PFSK-1 (cell line): Measurements from ENCODE around the gene PLEKHG4B.

Experiments
- FOXP2 ChIP-seq: optimal IDR thresholded peaks from 2 replicates; pipeline ENCODE3; 2011; ENCODE audit warnings: borderline replicate concordance, control low read depth, inconsistent platforms; ENCODE audit not compliant: insufficient read depth; ENCODE audit errors: extremely low read length, extremely low read depth
- POLR2AphosphoS5 ChIP-seq: IDR thresholded peaks from 2 replicates; pipeline ENCODE4 v1.6.1; 2012; ENCODE audit warnings: low read depth, mild to moderate bottlenecking, control low read depth, low read length, moderate library complexity
- SIN3A ChIP-seq: IDR thresholded peaks from 2 replicates; pipeline ENCODE4 v1.6.1; 2012; ENCODE audit warnings: mild to moderate bottlenecking, low read length, moderate library complexity, borderline replicate concordance; ENCODE audit not compliant: insufficient read depth
- TAF1 ChIP-seq: IDR thresholded peaks from 2 replicates; pipeline ENCODE4 v1.6.1; 2012; ENCODE audit warnings: low read length, control low read depth, borderline replicate concordance; ENCODE audit not compliant: insufficient read depth
- TF ChIP-seq, protein P1 (sequence below), 2 experiments: IDR thresholded peaks; 2 replicates each; pipeline versions ENCODE4 v1.6.1 to v1.8.0; 2011 to 2012; ENCODE audit warnings: low read depth in 2 of 2, low read length in 2 of 2, control low read depth in 1 of 2, inconsistent platforms in 1 of 2, mild to moderate bottlenecking in 1 of 2, moderate library complexity in 1 of 2; ENCODE audit not compliant: insufficient read depth in 1 of 2

PLEKHG4B gene

DNA sequence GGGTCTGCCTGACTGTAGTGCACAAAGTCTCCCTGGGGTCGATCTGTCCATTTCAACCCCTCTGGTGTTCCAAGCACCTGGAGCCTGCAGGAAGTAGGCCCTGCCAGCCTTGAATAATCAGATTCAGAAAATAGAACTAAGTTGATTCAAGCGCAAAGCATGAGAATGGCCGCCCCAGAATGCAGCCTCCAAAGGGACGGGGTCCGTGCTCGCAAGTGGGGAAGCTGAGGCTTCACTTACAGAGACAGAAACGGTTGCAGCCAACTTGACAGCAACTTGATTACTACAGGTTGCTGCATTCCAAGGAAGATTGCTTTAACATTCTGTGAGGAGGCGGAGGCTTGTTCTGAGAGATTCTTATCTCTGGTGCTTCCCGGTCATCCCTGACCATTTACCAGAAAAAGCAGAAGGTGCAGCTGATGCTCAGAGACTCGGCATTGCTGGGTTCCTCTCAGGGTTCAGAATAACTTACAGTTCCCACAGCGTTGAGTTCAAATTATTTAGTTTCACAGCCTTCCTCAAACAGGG lies 84.4 kb downstream of the PLEKHG4B start:
- TF ChIP-seq POLR2AphosphoS5 = no peak

DNA sequence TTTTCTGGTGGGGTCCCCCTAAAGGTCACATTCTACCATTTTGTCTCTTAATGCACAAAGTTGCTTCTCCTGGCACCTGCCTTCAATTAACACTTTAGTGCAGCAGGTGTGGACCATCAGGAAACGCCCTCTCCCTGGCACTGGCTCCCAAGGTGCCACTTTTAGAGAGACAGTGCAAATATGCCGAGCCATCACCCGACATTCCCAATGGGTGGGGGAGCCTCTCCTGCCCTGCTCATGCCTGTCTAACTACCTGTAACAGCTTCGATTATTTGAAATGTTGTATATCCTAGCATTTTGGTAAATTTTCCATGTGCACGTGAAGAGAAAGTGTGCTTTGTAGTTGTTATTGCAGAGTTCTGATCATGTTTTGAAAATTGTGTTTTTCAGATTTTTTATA lies 86.1 kb downstream of the PLEKHG4B start:
- TF ChIP-seq TAF1 = no peak

DNA sequence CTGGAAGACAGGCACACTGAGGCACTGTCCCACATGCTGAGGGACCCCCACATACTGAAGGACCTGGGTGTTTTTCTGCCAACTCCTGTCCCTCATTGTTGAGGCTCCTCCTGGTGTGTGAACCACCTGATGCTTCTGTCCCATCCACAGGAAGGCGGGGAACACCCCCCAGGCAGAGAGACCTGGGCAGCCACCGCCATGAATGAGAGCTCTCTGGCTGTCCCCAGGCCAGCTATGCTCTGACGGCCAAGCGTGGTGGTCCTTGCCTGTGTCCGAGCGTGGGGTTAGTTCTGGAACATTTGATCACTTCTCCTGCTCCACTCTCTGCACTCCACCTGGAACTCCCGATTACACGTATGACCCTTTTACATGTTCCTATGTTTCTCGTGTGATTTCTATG lies 87.4 kb downstream of the PLEKHG4B start:
- no peak for TF ChIP-seq SIN3A
- no peak for TF ChIP-seq POLR2AphosphoS5
- TF ChIP-seq, protein P1, sequence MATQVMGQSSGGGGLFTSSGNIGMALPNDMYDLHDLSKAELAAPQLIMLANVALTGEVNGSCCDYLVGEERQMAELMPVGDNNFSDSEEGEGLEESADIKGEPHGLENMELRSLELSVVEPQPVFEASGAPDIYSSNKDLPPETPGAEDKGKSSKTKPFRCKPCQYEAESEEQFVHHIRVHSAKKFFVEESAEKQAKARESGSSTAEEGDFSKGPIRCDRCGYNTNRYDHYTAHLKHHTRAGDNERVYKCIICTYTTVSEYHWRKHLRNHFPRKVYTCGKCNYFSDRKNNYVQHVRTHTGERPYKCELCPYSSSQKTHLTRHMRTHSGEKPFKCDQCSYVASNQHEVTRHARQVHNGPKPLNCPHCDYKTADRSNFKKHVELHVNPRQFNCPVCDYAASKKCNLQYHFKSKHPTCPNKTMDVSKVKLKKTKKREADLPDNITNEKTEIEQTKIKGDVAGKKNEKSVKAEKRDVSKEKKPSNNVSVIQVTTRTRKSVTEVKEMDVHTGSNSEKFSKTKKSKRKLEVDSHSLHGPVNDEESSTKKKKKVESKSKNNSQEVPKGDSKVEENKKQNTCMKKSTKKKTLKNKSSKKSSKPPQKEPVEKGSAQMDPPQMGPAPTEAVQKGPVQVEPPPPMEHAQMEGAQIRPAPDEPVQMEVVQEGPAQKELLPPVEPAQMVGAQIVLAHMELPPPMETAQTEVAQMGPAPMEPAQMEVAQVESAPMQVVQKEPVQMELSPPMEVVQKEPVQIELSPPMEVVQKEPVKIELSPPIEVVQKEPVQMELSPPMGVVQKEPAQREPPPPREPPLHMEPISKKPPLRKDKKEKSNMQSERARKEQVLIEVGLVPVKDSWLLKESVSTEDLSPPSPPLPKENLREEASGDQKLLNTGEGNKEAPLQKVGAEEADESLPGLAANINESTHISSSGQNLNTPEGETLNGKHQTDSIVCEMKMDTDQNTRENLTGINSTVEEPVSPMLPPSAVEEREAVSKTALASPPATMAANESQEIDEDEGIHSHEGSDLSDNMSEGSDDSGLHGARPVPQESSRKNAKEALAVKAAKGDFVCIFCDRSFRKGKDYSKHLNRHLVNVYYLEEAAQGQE (IDR thresholded peaks at IDR 0.05; ENCODE audit: insufficient read depth in 1 of 2, low read depth in 2 of 2, low read length in 2 of 2) = no peak
- TF ChIP-seq FOXP2 = no peak
- TF ChIP-seq TAF1 = no peak

DNA sequence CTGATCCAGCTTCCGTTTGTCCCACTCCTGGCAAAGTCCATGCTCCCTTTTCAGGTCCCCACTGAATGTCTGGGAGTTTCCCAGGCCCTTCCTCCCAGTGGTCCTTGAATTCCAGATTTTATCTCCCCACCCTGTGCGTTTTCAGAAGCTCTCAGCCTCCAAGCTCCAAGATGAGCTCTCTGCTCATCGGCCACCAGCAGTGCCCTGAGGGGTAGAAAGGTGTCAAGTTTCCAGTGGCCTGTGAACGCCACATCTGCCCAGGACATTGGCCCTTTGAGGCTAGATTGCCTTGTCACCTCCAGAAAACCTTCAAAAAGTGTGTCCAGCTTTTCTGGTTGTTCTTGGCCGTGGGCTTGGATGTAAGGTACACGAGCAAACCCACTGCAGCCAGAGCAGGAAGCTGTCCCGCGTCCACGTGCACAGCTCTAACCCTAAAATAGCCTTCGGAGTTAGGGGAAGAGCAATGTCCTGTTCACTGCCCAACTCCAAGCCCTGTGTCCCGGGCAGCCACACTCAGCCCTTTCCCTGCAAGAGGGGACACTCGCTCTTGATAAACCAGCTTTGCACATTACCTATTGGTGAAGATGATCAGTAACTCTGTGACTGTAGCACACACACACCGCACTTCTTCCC lies 88.4 kb downstream of the PLEKHG4B start:
- no peak for TF ChIP-seq POLR2AphosphoS5
- no peak for TF ChIP-seq FOXP2
- TF ChIP-seq SIN3A = no peak
- TF ChIP-seq, protein P1 (IDR thresholded peaks at IDR 0.05; ENCODE audit: insufficient read depth in 1 of 2, low read depth in 2 of 2, low read length in 2 of 2) = no peak
- TF ChIP-seq TAF1 = no peak

DNA sequence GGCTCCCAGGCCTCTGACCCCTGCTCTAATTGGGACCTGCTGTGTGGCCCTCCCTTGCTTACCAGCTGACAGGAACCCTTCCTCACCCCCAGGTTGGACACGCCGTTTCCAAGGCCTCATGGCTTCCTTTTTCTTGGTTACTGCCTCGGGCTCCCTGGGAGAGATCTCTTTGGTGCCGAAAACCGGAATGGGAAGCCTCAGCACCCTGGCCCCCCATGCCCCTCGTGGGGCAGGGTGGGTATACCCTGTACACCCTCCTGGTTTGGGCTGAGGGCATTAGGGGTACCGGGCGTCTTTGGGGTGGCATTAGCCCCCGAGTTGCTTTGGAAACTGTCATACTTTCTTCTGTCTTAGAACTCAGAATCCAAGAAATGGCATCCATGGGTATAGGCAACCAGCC lies 89.2 kb downstream of the PLEKHG4B start:
- TF ChIP-seq FOXP2 = no peak
- TF ChIP-seq, protein P1 (IDR thresholded peaks at IDR 0.05; ENCODE audit: insufficient read depth in 1 of 2, low read depth in 2 of 2, low read length in 2 of 2) = no peak
- TF ChIP-seq POLR2AphosphoS5 = no peak
- no peak for TF ChIP-seq SIN3A
- TF ChIP-seq TAF1 = no peak

DNA sequence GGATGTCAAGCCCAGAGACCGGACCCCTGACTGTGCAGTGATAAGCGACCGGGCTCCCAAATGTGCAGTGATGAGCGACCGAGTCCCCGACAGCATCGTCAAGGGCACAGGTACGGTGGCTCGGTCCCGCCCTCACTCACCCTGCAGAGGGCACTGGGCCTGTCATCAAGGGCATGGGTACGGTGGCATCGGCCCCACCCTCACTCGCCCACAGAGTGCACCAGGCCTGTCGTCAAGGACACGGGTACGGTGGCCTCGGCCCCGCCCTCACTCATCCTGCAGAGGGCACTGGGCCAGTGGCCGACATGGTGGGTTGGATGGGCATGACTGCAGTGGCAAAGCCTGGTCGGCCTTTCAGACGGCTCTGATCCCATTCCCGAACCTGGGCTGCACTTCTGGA lies 89.6 kb downstream of the PLEKHG4B start:
- TF ChIP-seq TAF1 (no peak), POLR2AphosphoS5 (no peak), SIN3A (no peak), FOXP2 (no peak)
- TF ChIP-seq, protein P1 (IDR thresholded peaks at IDR 0.05; ENCODE audit: insufficient read depth in 1 of 2, low read depth in 2 of 2, low read length in 2 of 2) = no peak
